Endodermal cell (in vitro differentiated cells): ENCODE measurements around the gene MTHFSD. TPM values are rescaled to one million over a fixed set of nuclear protein-coding genes. Genes with fewer than 3 reads are reported as not detected.

Source experiments
- DNase-seq: peaks from one replicate; pipeline ENCODE4 v3.0.0-alpha.2; 2017
- H3K27ac ChIP-seq: 2 replicates; pipeline ENCODE4 v1.5.1; 2013; ENCODE audit warnings: mild to moderate bottlenecking, low read depth, low read length, moderate library complexity
- H3K27me3 ChIP-seq: 2 replicates; pipeline ENCODE4 v1.6.1; 2013; ENCODE audit warnings: mild to moderate bottlenecking, low read length, moderate library complexity; ENCODE audit not compliant: insufficient read depth, control insufficient read depth, poor library complexity, severe bottlenecking
- H3K36me3 ChIP-seq: 2 replicates; pipeline ENCODE4 v1.7.0; 2013; ENCODE audit warnings: mild to moderate bottlenecking, low read length, moderate library complexity; ENCODE audit not compliant: control insufficient read depth, insufficient read depth
- H3K4me1 ChIP-seq: one replicate; pipeline ENCODE4 v1.7.0; 2013; ENCODE audit warnings: low read length; ENCODE audit not compliant: control insufficient read depth, insufficient read depth
- H3K4me3 ChIP-seq: 2 replicates; pipeline ENCODE4 v1.5.1; 2013; ENCODE audit warnings: mild to moderate bottlenecking, low read length, moderate library complexity
- H3K9ac ChIP-seq: 2 replicates; pipeline ENCODE4 v1.6.1; 2013; ENCODE audit warnings: mild to moderate bottlenecking, low read length, moderate library complexity; ENCODE audit not compliant: poor library complexity, severe bottlenecking; ENCODE audit errors: extremely low read depth
- H3K9me3 ChIP-seq: 2 replicates; pipeline ENCODE4 v1.6.1; 2013; ENCODE audit warnings: mild to moderate bottlenecking, low read length, moderate library complexity; ENCODE audit not compliant: control insufficient read depth
- H3K27ac Mint-ChIP-seq: 2 replicates; pipeline ENCODE4 v1.8.0; 2020; ENCODE audit warnings: mixed read lengths
- H3K27me3 Mint-ChIP-seq: 2 replicates; pipeline ENCODE4 v1.8.0; 2021; ENCODE audit warnings: mild to moderate bottlenecking, mixed read lengths; ENCODE audit not compliant: insufficient read depth
- H3K36me3 Mint-ChIP-seq: 2 replicates; pipeline ENCODE4 v1.8.0; 2020; ENCODE audit warnings: low read depth, mixed read lengths
- H3K4me1 Mint-ChIP-seq: 2 replicates; pipeline ENCODE4 v1.8.0; 2020; ENCODE audit warnings: mixed read lengths
- H3K4me3 Mint-ChIP-seq: 2 replicates; pipeline ENCODE4 v1.8.0; 2020; ENCODE audit warnings: mild to moderate bottlenecking, moderate library complexity, mixed read lengths
- H3K9me3 Mint-ChIP-seq: 2 replicates; pipeline ENCODE4 v1.8.0; 2020; ENCODE audit warnings: mild to moderate bottlenecking, mixed read lengths
- WGBS, 2 experiments: methylation state at CpG; one replicate each; pipeline versions ENCODE4 v1.1.5 to v1.1.7; 2013; ENCODE audit warnings: missing lambda C conversion rate in 2 of 2, mixed read lengths in 1 of 2; ENCODE audit not compliant: insufficient coverage in 1 of 2, insufficient read length in 1 of 2; 5-methylcytosine and 5-hydroxymethylcytosine counted together
- total RNA-seq, 2 donors: library from RNA; stranded (reverse); fragmentation: NEBNext Ultra II Directional in 1 of 2; extraction: Animal tissue kit (Norgen Biotek cat#: 25700) in 1 of 2; gene quantifications; 2 replicates in 1 of 2; 3 replicates in 1 of 2; pipeline ENCODE4 v1.2.1, GENCODE V29; 2021
- TF ChIP-seq, protein P1 (sequence below): fragments of 200-600 bp; sonication (generic); conservative IDR thresholded peaks from 2 replicates; pipeline ENCODE4 v1.5.0; 2021; ENCODE audit warnings: antibody characterized with exemption, mild to moderate bottlenecking

Gene MTHFSD
- total RNA-seq, 2 donors from 2014 or later: 15.0 to 25.8 TPM

DNA sequence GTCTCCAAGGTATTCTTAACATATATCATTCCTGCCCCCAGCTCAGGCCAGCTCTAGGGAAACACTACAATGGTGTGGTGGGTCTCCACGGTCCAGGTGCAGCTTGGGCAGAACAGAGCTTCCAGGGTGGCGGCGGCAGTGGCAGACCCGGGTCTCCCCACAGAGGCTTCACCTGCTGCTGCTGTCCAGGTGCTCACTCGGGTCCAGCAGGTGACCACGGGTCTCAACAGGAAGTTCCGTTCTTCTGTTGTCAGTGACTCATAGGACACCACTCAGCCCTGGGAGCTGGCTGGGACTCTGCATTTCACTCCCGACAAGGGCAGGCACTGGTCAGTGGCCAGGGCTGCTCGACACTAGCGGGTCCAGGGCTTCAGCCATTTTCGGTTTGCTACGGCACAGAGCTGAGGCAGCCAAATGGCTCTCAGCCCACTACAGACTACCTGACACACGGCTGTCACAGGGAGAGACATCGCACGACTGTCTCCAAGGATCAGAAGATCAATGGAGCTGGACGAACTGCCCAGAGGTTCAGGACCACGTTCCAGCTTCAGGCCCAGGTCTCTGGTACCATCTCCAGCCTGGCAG is 16.7 kb downstream of the MTHFSD start:
- Histone ChIP-seq H3K36me3 (peaks cover 31% of the 10 kb centered on the region), H3K27ac (no peak overlapping the region), H3K27me3 (no peaks in the 10 kb centered on the region), H3K4me1 (no peaks in the 10 kb centered on the region), H3K9me3 (no peaks in the 10 kb centered on the region), H3K4me3 (no peak overlapping the region), H3K9ac (no peak overlapping the region)
- Mint-ChIP-seq H3K4me1 (no peaks in the 10 kb centered on the region), H3K27me3 (no peaks in the 10 kb centered on the region), H3K27ac (no peak overlapping the region), H3K36me3 (peaks cover 6% of the 10 kb centered on the region), H3K9me3 (no peaks in the 10 kb centered on the region), H3K4me3 (no peak overlapping the region)
- TF ChIP-seq, protein P1, sequence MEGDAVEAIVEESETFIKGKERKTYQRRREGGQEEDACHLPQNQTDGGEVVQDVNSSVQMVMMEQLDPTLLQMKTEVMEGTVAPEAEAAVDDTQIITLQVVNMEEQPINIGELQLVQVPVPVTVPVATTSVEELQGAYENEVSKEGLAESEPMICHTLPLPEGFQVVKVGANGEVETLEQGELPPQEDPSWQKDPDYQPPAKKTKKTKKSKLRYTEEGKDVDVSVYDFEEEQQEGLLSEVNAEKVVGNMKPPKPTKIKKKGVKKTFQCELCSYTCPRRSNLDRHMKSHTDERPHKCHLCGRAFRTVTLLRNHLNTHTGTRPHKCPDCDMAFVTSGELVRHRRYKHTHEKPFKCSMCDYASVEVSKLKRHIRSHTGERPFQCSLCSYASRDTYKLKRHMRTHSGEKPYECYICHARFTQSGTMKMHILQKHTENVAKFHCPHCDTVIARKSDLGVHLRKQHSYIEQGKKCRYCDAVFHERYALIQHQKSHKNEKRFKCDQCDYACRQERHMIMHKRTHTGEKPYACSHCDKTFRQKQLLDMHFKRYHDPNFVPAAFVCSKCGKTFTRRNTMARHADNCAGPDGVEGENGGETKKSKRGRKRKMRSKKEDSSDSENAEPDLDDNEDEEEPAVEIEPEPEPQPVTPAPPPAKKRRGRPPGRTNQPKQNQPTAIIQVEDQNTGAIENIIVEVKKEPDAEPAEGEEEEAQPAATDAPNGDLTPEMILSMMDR: no peak
- no peak for DNase-seq
- 89 to 98% methylated on average over 10 to 17 of the region's 17 CpGs for WGBS, 2 experiments

DNA sequence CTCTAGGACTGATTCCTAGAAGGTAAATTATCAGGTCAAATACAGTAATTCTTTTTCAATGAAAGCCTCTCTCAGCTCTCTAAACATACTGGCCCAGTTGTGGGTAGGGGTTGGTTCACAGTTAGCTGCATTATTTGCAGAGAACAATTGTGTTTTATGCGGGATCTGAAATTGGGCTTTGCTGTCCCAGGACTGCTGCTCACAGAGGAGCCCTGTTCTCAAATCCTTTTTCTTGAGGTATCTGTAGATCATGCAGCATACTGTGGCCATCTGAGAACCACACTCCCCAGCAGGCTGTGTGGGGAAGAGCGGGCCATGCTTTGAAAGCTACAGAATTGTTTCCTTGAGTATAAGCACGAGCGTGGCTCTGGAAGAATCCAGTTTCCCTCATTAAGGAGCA is 17.5 kb downstream of the MTHFSD start:
- no peak overlapping the region for H3K4me3 Mint-ChIP-seq
- H3K27me3 ChIP-seq: no peaks in the 10 kb centered on the region
- no peak for DNase-seq
- no peaks in the 10 kb centered on the region for H3K27me3 Mint-ChIP-seq
- H3K4me3 ChIP-seq: no peak overlapping the region
- WGBS, 2 experiments: 92 to 94% methylated on average over 3 to 4 of the region's 4 CpGs
- no peaks in the 10 kb centered on the region for H3K9me3 ChIP-seq
- H3K36me3 Mint-ChIP-seq: peaks cover 6% of the 10 kb centered on the region
- no peaks in the 10 kb centered on the region for H3K4me1 ChIP-seq
- H3K27ac ChIP-seq: no peak overlapping the region
- H3K9me3 Mint-ChIP-seq: no peaks in the 10 kb centered on the region
- H3K27ac Mint-ChIP-seq: no peak overlapping the region
- no peaks in the 10 kb centered on the region for H3K4me1 Mint-ChIP-seq
- H3K9ac ChIP-seq: no peak overlapping the region
- H3K36me3 ChIP-seq: peaks cover 31% of the 10 kb centered on the region
- TF ChIP-seq, protein P1: no peak

DNA sequence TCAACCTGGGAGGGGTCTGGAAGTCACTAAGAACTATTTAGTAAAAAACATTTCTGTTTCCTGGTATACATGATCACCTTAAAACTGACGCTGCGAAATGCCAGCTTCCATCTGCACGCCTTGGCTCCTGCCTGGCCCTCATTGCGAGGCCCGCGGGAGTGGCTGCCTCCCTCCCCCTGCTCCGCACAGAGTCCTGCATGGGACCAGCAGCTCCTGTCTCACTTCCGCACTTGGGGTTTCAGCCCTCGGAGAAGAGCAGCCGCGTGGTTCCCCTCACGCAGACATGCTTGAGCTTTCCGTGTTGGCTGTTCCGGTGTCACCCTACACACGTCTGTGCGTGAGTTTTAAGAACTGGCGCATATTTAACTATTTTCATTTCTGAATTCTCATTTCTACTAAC is 18.4 kb downstream of the MTHFSD start:
- TF ChIP-seq, protein P1: no peak
- H3K9me3 ChIP-seq: no peaks in the 10 kb centered on the region
- H3K36me3 ChIP-seq: peaks cover 26% of the 10 kb centered on the region
- H3K27me3 ChIP-seq: no peaks in the 10 kb centered on the region
- H3K9ac ChIP-seq: no peak overlapping the region
- Mint-ChIP-seq H3K4me3 (no peak overlapping the region), H3K4me1 (no peaks in the 10 kb centered on the region), H3K27ac (no peak overlapping the region), H3K27me3 (no peaks in the 10 kb centered on the region), H3K9me3 (no peaks in the 10 kb centered on the region), H3K36me3 (peaks cover 6% of the 10 kb centered on the region)
- peak; percentile 35 for DNase-seq
- H3K4me3 ChIP-seq: no peak overlapping the region
- 97 to 98% methylated on average over 12 to 17 of the region's 17 CpGs for WGBS, 2 experiments
- H3K27ac ChIP-seq: no peak overlapping the region
- no peaks in the 10 kb centered on the region for H3K4me1 ChIP-seq
